ENCODE results near the gene ZBTB20. TPM values are rescaled to one million over a fixed set of nuclear protein-coding genes. Genes with fewer than 3 reads are reported as not detected.
A peak's percentile ranks its signal among the peaks of the same experiment; 100 is the strongest.

Gene ZBTB20
- total and polyA plus RNA-seq, 2 of the 4 experiments (the other 2 are of a cell fraction), result 0.75 to 14.7 TPM

- Histone ChIP-seq H2BK5ac (ENCODE audit: low read depth, low read length, poor library complexity, severe bottlenecking) (peak overlapping the region; percentile 20), H2BK120ac (ENCODE audit: low read depth, low read length) (no peak overlapping the region), H3K4me3 (ENCODE audit: insufficient read depth, low read depth, low read length) (no peak overlapping the region), H3K27me3 (ENCODE audit: control insufficient read depth, insufficient read depth, low read length) (no peaks in the 10 kb centered on the region), H3K4me2 (ENCODE audit: low read depth, low read length) (no peak overlapping the region; the same call in 1 of the 2 replicates), H2AK9ac (replicated peaks; ENCODE audit: low read depth, low read length, poor library complexity) (no peak overlapping the region), H3K4ac (ENCODE audit: low read depth, low read length) (no peak overlapping the region), H3K18ac (ENCODE audit: low read depth, low read length) (no peak overlapping the region), H2BK20ac (ENCODE audit: low read depth, low read length) (no peak overlapping the region), H4K5ac (ENCODE audit: low read depth, low read length) (no peak overlapping the region), H3K9me3 (ENCODE audit: control insufficient read depth, insufficient read depth, low read length) (no peaks in the 10 kb centered on the region), H3K23ac (ENCODE audit: low read depth, low read length) (0 out of 2 replicates have a peak overlapping the region, but pooled peaks have one; percentile 55), H3K9ac (ENCODE audit: low read depth, low read length) (no peak overlapping the region), H3K9me1 (ENCODE audit: insufficient read depth, low read length) (peaks cover 3% of the 10 kb centered on the region; the same call in 1 of the 2 replicates), H3K36me3 (ENCODE audit: control insufficient read depth, insufficient read depth, low read length) (no peaks in the 10 kb centered on the region), H4K8ac (ENCODE audit: low read depth in 2 of 2, low read length in 2 of 2) (no peak overlapping the region; a peak in 2 of 4 replicates), H3K56ac (ENCODE audit: extremely low read depth, insufficient read depth, low read length) (no peak overlapping the region), H2AFZ (replicated peaks; ENCODE audit: low read length, poor library complexity) (no peak overlapping the region), H2AK5ac (ENCODE audit: low read depth, low read length) (peak overlapping the region; percentile 2; the same call in 1 of the 2 replicates), H4K91ac (ENCODE audit: insufficient read depth, low read depth, low read length) (no peak overlapping the region), H2BK15ac (ENCODE audit: low read depth, low read length) (no peak overlapping the region), H3K14ac (replicated peaks; ENCODE audit: low read depth, low read length) (peak overlapping the region; percentile 84), H3K27ac (ENCODE audit: insufficient read depth, low read length) (no peak overlapping the region), H3K79me1 (ENCODE audit: low read depth in 1 of 2, low read length in 2 of 2) (peaks cover 8 to 9% of the 10 kb centered on the region in 2 experiments; a peak in 3 of 4 replicates), H3K4me1 (ENCODE audit: control insufficient read depth, insufficient read depth, low read length) (peaks cover 4% of the 10 kb centered on the region), H4K20me1 (ENCODE audit: insufficient read depth, low read length) (no peaks in the 10 kb centered on the region)
- BruUV-seq (replicated peaks), result no TSS peak
- TF ChIP-seq POLR2A (IDR thresholded peaks at IDR 0.05; ENCODE audit: low read depth, low read length) (no peak), MXI1 (IDR thresholded peaks at IDR 0.05; ENCODE audit: borderline replicate concordance, low read depth, low read length) (no peak), NFE2L2 (IDR thresholded peaks at IDR 0.05; ENCODE audit: low read depth, low read length) (peak; percentile 24; the same call in 1 of the 2 replicates), FOS (IDR thresholded peaks at IDR 0.05; ENCODE audit: low read depth, low read length) (no peak)
- in situ Hi-C loops (cut with MboI; ENCODE audit: low sequenced_read_pairs), result no loop called here
- DNase-seq (peak; percentile 61), ATAC-seq (ENCODE audit: low read depth) (peak; percentile 42)
- dilution Hi-C loops (cut with HindIII; ENCODE audit: low sequenced_read_pairs, unreplicated experiment), result no loop called here
- ChIA-PET CTCF (interaction anchor here (1.0 to 2.4 kb wide), 3 partner anchors 12 to 20 kb away, joined by 3 to 12 read pairs (median 10); no protein-coding TSS in a partner anchor), POLR2A (ENCODE audit: unreplicated experiment) (interaction anchor here (0.6 kb wide), 1 partner anchor 29 kb away, joined by 5 read pairs; no protein-coding TSS in a partner anchor)
- intact Hi-C loops (cut with micrococcal nuclease), result no loop called here
- WGBS, 2 experiments (ENCODE audit: extremely low coverage in 2 of 2, insufficient read length in 1 of 2), result 83% methylated on average over 2 of the region's 6 CpGs; no CpG with 5 or more reads in 1 of the 2 experiments
Observed at GRCh38 chr3:114404590-114404989, 742.5 kb downstream of the ZBTB20 start.

All from IMR-90 (cell line).